ENCODE measurements around the gene KDM5B. TPM values are rescaled to one million over a fixed set of nuclear protein-coding genes. Genes with fewer than 3 reads are reported as not detected.

The KDM5B gene
- total and polyA plus RNA-seq, 12 donors = 11.7 to 75.1 (median 41.4) TPM

GRCh38 chr1:202689493-202690342 lies 118.5 kb downstream of the KDM5B start:
- peaks cover 4% of the 10 kb centered on the region for H3K27me3 ChIP-seq
- intact Hi-C loops (cut with DNase I) = no loop called here
- no peak for DNase-seq
- no peaks in the 10 kb centered on the region for H3K4me1 ChIP-seq (replicated peaks in 1 of 2)
- WGBS, 4 donors = 51 to 60% (median 59%) methylated on average over 7 to 9 of the region's 9 CpGs
- no peaks in the 10 kb centered on the region for H3K36me3 ChIP-seq (replicated peaks in 1 of 2)
- H3K4me3 ChIP-seq = no peak overlapping the region
- no peak overlapping the region for H3K27ac ChIP-seq
- TF ChIP-seq POLR2A (IDR thresholded peaks at IDR 0.05) = no peak
- TF ChIP-seq CTCF (IDR thresholded peaks at IDR 0.05) = no peak
- no peaks in the 10 kb centered on the region for H3K9me3 ChIP-seq (replicated peaks in 1 of 3)

GRCh38 chr1:202689082-202689481 lies 119.1 kb downstream of the KDM5B start:
- whole genome bisulfite sequencing, 4 donors = 65 to 75% (median 71%) methylated on average over 3 of the region's 3 CpGs
- DNase-seq = no peak
- H3K4me1 ChIP-seq (replicated peaks in 1 of 2) = no peaks in the 10 kb centered on the region
- H3K27me3 ChIP-seq = peaks cover 4% of the 10 kb centered on the region
- TF ChIP-seq CTCF (IDR thresholded peaks at IDR 0.05) = no peak
- no peak overlapping the region for H3K4me3 ChIP-seq
- no peaks in the 10 kb centered on the region for H3K36me3 ChIP-seq (replicated peaks in 1 of 2)
- intact Hi-C loops (cut with DNase I) = no loop called here
- H3K27ac ChIP-seq = no peak overlapping the region
- no peaks in the 10 kb centered on the region for H3K9me3 ChIP-seq (replicated peaks in 1 of 3)

- TF ChIP-seq CTCF (IDR thresholded peaks at IDR 0.05) = no peak
- no peak for TF ChIP-seq POLR2A (IDR thresholded peaks at IDR 0.05)
- Histone ChIP-seq H3K9me3 (replicated peaks in 1 of 3) (no peaks in the 10 kb centered on the region), H3K27ac (no peak overlapping the region), H3K36me3 (replicated peaks in 1 of 2) (no peaks in the 10 kb centered on the region), H3K4me1 (replicated peaks in 1 of 2) (no peaks in the 10 kb centered on the region), H3K4me3 (no peak overlapping the region), H3K27me3 (peaks cover 4% of the 10 kb centered on the region)
- DNase-seq = no peak
- 55 to 60% (median 58%) methylated on average over 7 of the region's 7 CpGs for WGBS, 4 donors
- intact Hi-C loops (cut with DNase I) = no loop called here
These were observed 119.8 kb downstream of the KDM5B start for GRCh38 chr1:202688401-202688800.

GRCh38 chr1:202687798-202688197 lies 120.4 kb downstream of the KDM5B start:
- H3K4me3 ChIP-seq = no peak overlapping the region
- WGBS, 4 donors = 67 to 81% (median 80%) methylated on average over 3 of the region's 3 CpGs
- intact Hi-C loops (cut with DNase I) = no loop called here
- no peaks in the 10 kb centered on the region for H3K36me3 ChIP-seq (replicated peaks in 1 of 2)
- DNase-seq = no peak
- no peaks in the 10 kb centered on the region for H3K9me3 ChIP-seq (replicated peaks in 1 of 3)
- no peaks in the 10 kb centered on the region for H3K4me1 ChIP-seq (replicated peaks in 1 of 2)
- TF ChIP-seq CTCF (IDR thresholded peaks at IDR 0.05) = no peak
- no peak for TF ChIP-seq POLR2A (IDR thresholded peaks at IDR 0.05)
- peaks cover 4% of the 10 kb centered on the region for H3K27me3 ChIP-seq
- no peak overlapping the region for H3K27ac ChIP-seq
